ENCODE data around the gene NDFIP2. TPM values are rescaled to one million over a fixed set of nuclear protein-coding genes. Genes with fewer than 3 reads are reported as not detected.

NDFIP2 gene
- total RNA-seq, 1 experiment from 2014 or later, result 31.0 TPM

DNA sequence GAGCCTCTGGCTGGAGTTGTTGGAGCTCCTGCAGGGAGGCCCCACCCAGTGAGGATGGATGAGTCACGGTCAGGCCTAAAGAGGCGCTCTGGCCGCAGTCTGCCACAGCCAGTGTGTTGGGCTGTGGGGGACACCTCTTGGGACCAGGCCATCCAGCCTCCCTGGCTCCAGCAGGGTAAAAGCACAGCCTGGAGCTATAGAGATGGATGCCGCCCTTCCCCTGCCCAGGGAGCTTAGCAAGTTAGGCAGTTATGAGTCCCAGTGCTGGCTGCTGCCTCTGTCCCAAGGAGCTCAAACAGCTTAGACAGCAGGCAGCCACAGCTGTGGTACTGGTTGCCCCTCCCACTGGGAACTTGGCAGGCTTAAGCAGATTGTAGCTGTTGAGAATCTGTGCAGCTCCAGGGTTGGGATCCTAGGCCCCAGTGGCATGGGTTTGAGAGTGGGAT is 100.9 kb downstream of the NDFIP2 start:
- WGBS (ENCODE audit: extremely low coverage, insufficient read length, low lambda C conversion rate), result no CpG with 5 or more reads among the region's 4 CpGs
- Mint-ChIP-seq H3K27me3 (ENCODE audit: low read depth) (no peaks in the 10 kb centered on the region), H3K36me3 (ENCODE audit: insufficient read depth in 1 of 3, low read depth in 3 of 3) (peaks cover 0 to 2% (median 0%) of the 10 kb centered on the region in 3 experiments; a peak in 3 of 7 replicates), H3K4me1 (no peaks in the 10 kb centered on the region), H3K9me3 (peaks cover 8 to 11% of the 10 kb centered on the region in 2 experiments; a peak in 4 of 5 replicates), H3K27ac (no peak overlapping the region; a peak in 1 of 7 replicates), H3K4me3 (no peak overlapping the region)
- H3K4me1 ChIP-seq (ENCODE audit: insufficient read depth, low read length), result no peaks in the 10 kb centered on the region
- no peak overlapping the region for H3T11ph ChIP-seq (ENCODE audit: low read length)
- no peak overlapping the region for H3K4me2 ChIP-seq (ENCODE audit: insufficient read depth, insufficient read length, low read length)
- H3K23me2 ChIP-seq (ENCODE audit: insufficient read length, low read depth, low read length, poor library complexity, severe bottlenecking), result no peaks in the 10 kb centered on the region
- no peak overlapping the region for H2BK5ac ChIP-seq (ENCODE audit: insufficient read length, low read length)
- no peak overlapping the region for H3K18ac ChIP-seq (ENCODE audit: insufficient read length, low read depth, low read length)
- no peak overlapping the region; the same call in 1 of the 2 replicates for H3K14ac ChIP-seq (ENCODE audit: insufficient read depth, low read length)
- peak; percentile 38 for DNase-seq
- no peaks in the 10 kb centered on the region for H4K20me1 ChIP-seq (ENCODE audit: control insufficient read depth, insufficient read depth, insufficient read length)
- no peak overlapping the region for H4K8ac ChIP-seq (replicated peaks; ENCODE audit: insufficient read length, low read depth, low read length)
- no peak overlapping the region for H2AK5ac ChIP-seq (ENCODE audit: insufficient read length, low read length)
- no peak overlapping the region for H3K4ac ChIP-seq (ENCODE audit: low read depth, low read length)
- no peak overlapping the region for H4K91ac ChIP-seq (ENCODE audit: insufficient read length, low read depth, low read length)
- TF ChIP-seq, protein P1, sequence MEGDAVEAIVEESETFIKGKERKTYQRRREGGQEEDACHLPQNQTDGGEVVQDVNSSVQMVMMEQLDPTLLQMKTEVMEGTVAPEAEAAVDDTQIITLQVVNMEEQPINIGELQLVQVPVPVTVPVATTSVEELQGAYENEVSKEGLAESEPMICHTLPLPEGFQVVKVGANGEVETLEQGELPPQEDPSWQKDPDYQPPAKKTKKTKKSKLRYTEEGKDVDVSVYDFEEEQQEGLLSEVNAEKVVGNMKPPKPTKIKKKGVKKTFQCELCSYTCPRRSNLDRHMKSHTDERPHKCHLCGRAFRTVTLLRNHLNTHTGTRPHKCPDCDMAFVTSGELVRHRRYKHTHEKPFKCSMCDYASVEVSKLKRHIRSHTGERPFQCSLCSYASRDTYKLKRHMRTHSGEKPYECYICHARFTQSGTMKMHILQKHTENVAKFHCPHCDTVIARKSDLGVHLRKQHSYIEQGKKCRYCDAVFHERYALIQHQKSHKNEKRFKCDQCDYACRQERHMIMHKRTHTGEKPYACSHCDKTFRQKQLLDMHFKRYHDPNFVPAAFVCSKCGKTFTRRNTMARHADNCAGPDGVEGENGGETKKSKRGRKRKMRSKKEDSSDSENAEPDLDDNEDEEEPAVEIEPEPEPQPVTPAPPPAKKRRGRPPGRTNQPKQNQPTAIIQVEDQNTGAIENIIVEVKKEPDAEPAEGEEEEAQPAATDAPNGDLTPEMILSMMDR (conservative IDR thresholded peaks at IDR 0.05), result no peak
- no peaks in the 10 kb centered on the region for H3K79me1 ChIP-seq (ENCODE audit: insufficient read depth, low read depth, low read length, poor library complexity, severe bottlenecking)
- H2BK120ac ChIP-seq (ENCODE audit: low read depth, low read length, poor library complexity, severe bottlenecking), result no peak overlapping the region
- no peaks in the 10 kb centered on the region for H3K9me3 ChIP-seq (ENCODE audit: control insufficient read depth, low read depth, low read length)
- H2AFZ ChIP-seq (ENCODE audit: low read length), result no peak overlapping the region
- H3K79me2 ChIP-seq (ENCODE audit: insufficient read depth, low read length), result no peaks in the 10 kb centered on the region
- H3K27ac ChIP-seq (ENCODE audit: insufficient read length, low read depth, low read length), result no peak overlapping the region
- no peak overlapping the region for H2BK20ac ChIP-seq (ENCODE audit: low read depth, low read length, poor library complexity, severe bottlenecking)
- no peak overlapping the region for H3K56ac ChIP-seq (ENCODE audit: insufficient read length, low read depth, low read length)
- H3K23ac ChIP-seq (ENCODE audit: insufficient read length, low read depth, low read length), result no peak overlapping the region
- no peak overlapping the region for H4K5ac ChIP-seq (ENCODE audit: insufficient read length, low read depth, low read length)
- no peak overlapping the region for H2BK12ac ChIP-seq (ENCODE audit: insufficient read length, low read depth, low read length)
- no peak overlapping the region for H2BK15ac ChIP-seq (ENCODE audit: low read depth, low read length)
- H3K9ac ChIP-seq (ENCODE audit: extremely low read depth, insufficient read length, low read length), result no peak overlapping the region
- no peaks in the 10 kb centered on the region for H3K27me3 ChIP-seq (ENCODE audit: insufficient read depth, low read length)

All from H9 (cell line).